HUES64 (cell line): ENCODE results near the gene ASIC4.

Experiments
- H3K27ac ChIP-seq: 2 replicates; pipeline ENCODE4 v1.7.0; 2013; ENCODE audit warnings: low read depth, low read length, inconsistent platforms
- H3K27me3 ChIP-seq: 2 replicates; pipeline ENCODE4 v1.6.1; 2013; ENCODE audit warnings: mild to moderate bottlenecking, low read length; ENCODE audit not compliant: insufficient read depth
- H3K36me3 ChIP-seq: 2 replicates; pipeline ENCODE4 v1.6.1; 2013; ENCODE audit warnings: mild to moderate bottlenecking, low read length; ENCODE audit not compliant: insufficient read depth
- H3K4me1 ChIP-seq: 2 replicates; pipeline ENCODE4 v1.6.1; 2013; ENCODE audit warnings: mild to moderate bottlenecking, low read length, moderate library complexity; ENCODE audit not compliant: insufficient read depth
- H3K4me3 ChIP-seq: 2 replicates; pipeline ENCODE4 v1.5.1; 2013; ENCODE audit warnings: mild to moderate bottlenecking, low read length, moderate library complexity
- H3K9ac ChIP-seq: 2 replicates; pipeline ENCODE4 v1.6.1; 2013; ENCODE audit warnings: mild to moderate bottlenecking, low read depth, low read length
- H3K9me3 ChIP-seq: 2 replicates; pipeline ENCODE4 v1.6.1; 2013; ENCODE audit warnings: low read depth, low read length; ENCODE audit not compliant: insufficient read depth
- WGBS: fragments of 150-250, 120-280 bp; methylation state at CpG from one replicate; pipeline ENCODE4 v1.1.7; 2013; ENCODE audit warnings: missing lambda C conversion rate; 5-methylcytosine and 5-hydroxymethylcytosine counted together

The ASIC4 gene

GRCh38 chr2:219500135-219500534 lies 14.1 kb upstream of the ASIC4 start:
- Histone ChIP-seq H3K27ac (no peak overlapping the region), H3K9ac (no peak overlapping the region), H3K9me3 (no peaks in the 10 kb centered on the region), H3K4me3 (no peak overlapping the region), H3K36me3 (peaks cover 8% of the 10 kb centered on the region; the same call in 1 of the 2 replicates), H3K4me1 (peaks cover 15% of the 10 kb centered on the region), H3K27me3 (peaks cover 32% of the 10 kb centered on the region)
- 80% methylated on average over 2 of the region's 2 CpGs for WGBS

- no peaks in the 10 kb centered on the region for H3K9me3 ChIP-seq
- no peak overlapping the region for H3K27ac ChIP-seq
- H3K9ac ChIP-seq = no peak overlapping the region
- H3K27me3 ChIP-seq = peaks cover 15% of the 10 kb centered on the region
- H3K4me1 ChIP-seq = peaks cover 18% of the 10 kb centered on the region
- H3K36me3 ChIP-seq = peaks cover 8% of the 10 kb centered on the region; the same call in 1 of the 2 replicates
- no peak overlapping the region for H3K4me3 ChIP-seq
- WGBS = 93% methylated on average over 14 of the region's 14 CpGs
Measured at GRCh38 chr2:219501849-219502248, 12.4 kb upstream of the ASIC4 start.

- peaks cover 7% of the 10 kb centered on the region for H3K27me3 ChIP-seq
- H3K36me3 ChIP-seq = peaks cover 8% of the 10 kb centered on the region; the same call in 1 of the 2 replicates
- H3K9ac ChIP-seq = no peak overlapping the region
- H3K9me3 ChIP-seq = no peaks in the 10 kb centered on the region
- H3K4me3 ChIP-seq = no peak overlapping the region
- H3K4me1 ChIP-seq = peaks cover 25% of the 10 kb centered on the region
- no peak overlapping the region for H3K27ac ChIP-seq
Measured at GRCh38 chr2:219502618-219503017, 11.7 kb upstream of the ASIC4 start.

- no peak overlapping the region for H3K27ac ChIP-seq
- H3K4me3 ChIP-seq = no peak overlapping the region
- H3K9ac ChIP-seq = no peak overlapping the region
- 95% methylated on average over 9 of the region's 9 CpGs for WGBS
- H3K36me3 ChIP-seq = peaks cover 8% of the 10 kb centered on the region; the same call in 1 of the 2 replicates
- H3K9me3 ChIP-seq = no peaks in the 10 kb centered on the region
- H3K27me3 ChIP-seq = 0 out of 2 replicates have a peak, but pooled peaks cover 2% of the 10 kb centered on the region
- peaks cover 32% of the 10 kb centered on the region for H3K4me1 ChIP-seq
Measured at GRCh38 chr2:219505585-219505984, 8.7 kb upstream of the ASIC4 start.

- H3K4me1 ChIP-seq = peaks cover 33% of the 10 kb centered on the region
- H3K36me3 ChIP-seq = peaks cover 8% of the 10 kb centered on the region; the same call in 1 of the 2 replicates
- H3K9ac ChIP-seq = 0 out of 2 replicates have a peak overlapping the region, but pooled peaks have one; percentile 55
- 76% methylated on average over 23 of the region's 23 CpGs for WGBS
- H3K4me3 ChIP-seq = 0 out of 2 replicates have a peak overlapping the region, but pooled peaks have one; percentile 5
- H3K27ac ChIP-seq = peak overlapping the region; percentile 85
- H3K9me3 ChIP-seq = no peaks in the 10 kb centered on the region
- H3K27me3 ChIP-seq = peaks cover 7% of the 10 kb centered on the region
Measured at GRCh38 chr2:219506153-219506801, 8.0 kb upstream of the ASIC4 start.

- Histone ChIP-seq H3K36me3 (peaks cover 8% of the 10 kb centered on the region; the same call in 1 of the 2 replicates), H3K27ac (peak overlapping the region; percentile 85), H3K9ac (peak overlapping the region; percentile 55), H3K9me3 (no peaks in the 10 kb centered on the region), H3K4me1 (peaks cover 36% of the 10 kb centered on the region), H3K4me3 (0 out of 2 replicates have a peak overlapping the region, but pooled peaks have one; percentile 5), H3K27me3 (peaks cover 12% of the 10 kb centered on the region)
- 23% methylated on average over 15 of the region's 17 CpGs for WGBS
Measured at GRCh38 chr2:219506802-219507526, 7.3 kb upstream of the ASIC4 start.

GRCh38 chr2:219507581-219508443 lies 6.5 kb upstream of the ASIC4 start:
- H3K27ac ChIP-seq = peak overlapping the region; percentile 85
- WGBS = 82% methylated on average over 8 of the region's 8 CpGs

GRCh38 chr2:219508444-219508734 lies 5.9 kb upstream of the ASIC4 start:
- peaks cover 50% of the 10 kb centered on the region for H3K4me1 ChIP-seq
- H3K27me3 ChIP-seq = peaks cover 26% of the 10 kb centered on the region
- no peaks in the 10 kb centered on the region for H3K9me3 ChIP-seq
- H3K4me3 ChIP-seq = no peak overlapping the region
- no peak overlapping the region for H3K9ac ChIP-seq
- H3K36me3 ChIP-seq = peaks cover 6% of the 10 kb centered on the region; the same call in 1 of the 2 replicates
- H3K27ac ChIP-seq = no peak overlapping the region
- WGBS = 68% methylated on average over 3 of the region's 4 CpGs

More at GRCh38 chr2:219507581-219508443, 6.5 kb upstream of the ASIC4 start:
- Histone ChIP-seq H3K36me3 (peaks cover 8% of the 10 kb centered on the region; the same call in 1 of the 2 replicates), H3K27me3 (peaks cover 20% of the 10 kb centered on the region), H3K9me3 (no peaks in the 10 kb centered on the region), H3K9ac (peak overlapping the region; percentile 55), H3K4me1 (peaks cover 45% of the 10 kb centered on the region), H3K4me3 (no peak overlapping the region)

GRCh38 chr2:219508971-219509779 lies 5.1 kb upstream of the ASIC4 start:
- Histone ChIP-seq H3K27ac (no peak overlapping the region), H3K9me3 (no peaks in the 10 kb centered on the region), H3K4me1 (peaks cover 58% of the 10 kb centered on the region), H3K27me3 (peaks cover 34% of the 10 kb centered on the region), H3K4me3 (peak overlapping the region; percentile 54), H3K36me3 (peaks cover 5% of the 10 kb centered on the region; the same call in 1 of the 2 replicates), H3K9ac (no peak overlapping the region)
- 13% methylated on average over 12 of the region's 14 CpGs for WGBS

- Histone ChIP-seq H3K9ac (no peak overlapping the region; the same call in 1 of the 2 replicates), H3K4me1 (peaks cover 62% of the 10 kb centered on the region), H3K27me3 (peaks cover 42% of the 10 kb centered on the region), H3K9me3 (no peaks in the 10 kb centered on the region), H3K27ac (no peak overlapping the region), H3K36me3 (no peaks in the 10 kb centered on the region), H3K4me3 (peak overlapping the region; percentile 54)
- WGBS = 3% methylated on average over 22 of the region's 26 CpGs
Measured at GRCh38 chr2:219509780-219510511, 4.3 kb upstream of the ASIC4 start.
